NCI-H2196 treated with DMSO at 0.1 percent for 48 hours (cell line): Measurements from ENCODE around the gene DCLK1.
"Not testable (repeated sequence)": the region's sequence is repeated elsewhere in the genome, so short reads cannot be mapped to it uniquely, and the experiment has no call there.

Source experiments
- DNase-seq: peaks from one replicate; lab custom pipeline; 2025; ENCODE audit not compliant: unreplicated experiment; lab: John Stamatoyannopoulos, UW

Gene DCLK1

DNA sequence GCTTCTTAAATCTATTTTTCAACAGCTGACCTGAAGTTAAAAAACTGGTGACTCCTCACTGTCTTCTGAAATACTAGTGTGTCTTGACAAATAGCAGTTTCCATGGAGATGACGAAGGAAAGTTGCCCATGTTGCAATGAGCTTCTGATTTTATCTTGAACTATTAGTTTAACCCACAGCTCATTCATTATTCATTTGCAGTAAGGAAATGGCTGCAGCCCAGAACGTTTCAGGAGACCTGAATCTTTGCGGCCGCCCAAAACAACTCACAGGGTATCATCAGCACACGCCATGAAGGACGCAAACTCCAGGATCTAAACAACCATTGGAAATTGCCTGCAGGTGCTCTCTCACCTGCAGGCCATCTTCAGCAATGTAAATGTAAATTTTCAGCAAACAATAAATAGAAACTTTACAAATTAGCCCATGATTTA is 142.5 kb downstream of the DCLK1 start:
- no peak for DNase-seq

DNA sequence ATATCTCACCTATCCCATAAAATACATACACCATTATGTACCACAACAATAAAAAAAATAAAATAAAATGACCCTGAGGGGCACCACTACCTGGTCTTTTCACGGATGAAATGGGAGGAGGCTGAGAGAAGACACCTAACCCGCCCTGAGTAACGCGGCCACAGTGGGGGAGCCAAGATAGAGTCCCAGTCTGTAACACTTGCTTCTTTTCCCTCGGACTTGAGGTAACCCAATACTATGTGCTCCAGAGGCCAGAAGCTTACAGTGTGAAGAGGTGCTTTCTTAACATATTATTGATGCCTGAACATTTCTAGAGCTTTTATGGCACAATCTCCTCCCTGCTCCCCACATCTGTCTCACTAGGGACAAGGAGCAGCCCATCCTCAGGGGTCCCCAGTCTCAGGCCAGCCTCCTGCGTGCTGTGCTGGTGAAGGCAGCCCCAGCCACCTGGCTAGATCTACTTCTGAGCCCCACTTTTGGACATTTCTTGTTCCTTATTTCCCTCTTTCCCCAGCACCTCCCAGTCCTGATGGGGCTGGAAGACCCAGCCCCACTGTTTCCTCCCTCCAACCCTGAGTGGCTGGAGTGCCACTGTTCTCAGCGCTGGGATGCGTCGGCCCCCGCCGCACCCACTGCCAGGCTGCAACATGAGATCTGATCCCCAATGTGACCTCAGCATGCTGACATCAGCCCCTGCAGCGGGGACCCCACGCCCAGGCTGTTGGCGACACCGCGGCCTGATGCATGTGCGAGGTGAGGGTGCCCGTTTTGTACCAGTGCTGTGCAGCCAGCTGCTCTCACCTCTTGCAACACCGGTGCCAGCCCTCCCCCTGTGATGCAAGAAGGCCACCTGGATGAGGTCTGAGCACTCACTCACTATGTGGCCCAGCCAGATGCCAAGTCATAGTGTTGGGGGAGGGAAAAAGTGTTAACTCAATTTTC is 143.3 kb downstream of the DCLK1 start:
- DNase-seq = no peak

DNA sequence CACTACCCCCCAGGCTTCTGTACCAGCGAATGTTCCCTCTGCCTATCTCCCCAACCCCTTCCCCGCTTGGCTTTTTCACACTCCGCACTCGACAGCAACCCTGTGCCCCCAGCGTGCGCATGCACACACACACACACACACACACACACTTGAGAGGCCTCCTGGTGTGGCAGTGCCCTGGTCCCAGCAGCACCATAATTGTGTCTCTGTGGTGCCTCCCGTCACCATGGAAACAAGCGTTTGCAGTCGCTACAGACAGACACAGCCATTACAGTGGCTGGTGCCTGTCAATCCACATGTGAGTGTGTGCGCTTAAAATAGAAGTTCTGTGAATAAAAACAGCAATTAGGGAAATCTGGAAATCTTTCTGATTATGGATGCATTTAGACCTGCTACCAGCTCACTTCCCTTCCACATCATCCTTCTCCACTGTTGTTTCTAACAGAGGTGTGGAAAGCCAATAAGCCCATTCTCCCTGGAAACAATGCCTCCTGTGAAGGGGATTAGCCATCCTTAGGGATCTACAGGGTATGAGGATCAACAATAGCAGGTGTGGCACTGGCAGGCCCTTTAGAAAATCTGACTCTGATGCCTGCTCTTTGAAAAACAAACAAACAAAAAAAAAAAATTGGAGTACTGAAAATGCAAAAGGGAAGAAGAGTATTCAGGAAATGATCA is 146.3 kb downstream of the DCLK1 start:
- DNase-seq = no peak

DNA sequence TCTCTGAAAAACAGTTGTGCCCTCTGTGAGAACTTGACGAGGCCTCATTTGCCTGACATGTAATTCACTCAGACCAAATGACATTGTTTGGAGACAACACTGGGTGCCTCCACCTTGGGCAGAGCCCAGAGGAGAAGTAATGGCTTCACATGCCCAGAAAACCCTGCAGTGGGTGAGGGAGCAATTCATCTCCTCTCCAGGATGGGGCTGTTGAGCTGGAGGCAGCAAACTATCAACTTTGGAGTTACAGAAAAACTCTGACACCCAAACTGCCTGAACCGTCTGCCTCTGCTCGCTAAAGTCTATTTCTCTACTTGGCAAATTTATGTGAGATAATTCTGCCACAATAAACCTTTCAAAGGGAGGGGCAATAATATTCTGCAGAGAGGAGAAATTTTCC is 146.9 kb downstream of the DCLK1 start:
- no peak for DNase-seq

DNA sequence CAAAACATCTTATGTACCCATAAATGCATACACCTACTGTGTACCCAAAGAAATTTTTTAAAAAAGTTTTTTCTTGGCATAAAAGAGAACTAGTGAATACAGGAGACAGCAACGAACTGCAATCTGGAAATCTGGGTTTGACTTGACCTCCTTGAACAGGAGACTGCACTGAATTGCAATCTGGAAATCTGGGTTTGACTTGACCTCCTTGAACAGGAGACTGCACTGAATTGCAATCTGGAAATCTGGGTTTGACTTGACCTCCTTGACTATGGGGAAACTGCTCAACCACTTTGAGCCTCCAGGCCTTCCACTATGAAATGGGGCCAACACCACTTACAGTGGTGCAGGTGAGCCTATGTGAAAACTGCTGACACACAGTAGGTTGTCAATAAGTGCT is 147.5 kb downstream of the DCLK1 start:
- DNase-seq = not testable (repeated sequence)

DNA sequence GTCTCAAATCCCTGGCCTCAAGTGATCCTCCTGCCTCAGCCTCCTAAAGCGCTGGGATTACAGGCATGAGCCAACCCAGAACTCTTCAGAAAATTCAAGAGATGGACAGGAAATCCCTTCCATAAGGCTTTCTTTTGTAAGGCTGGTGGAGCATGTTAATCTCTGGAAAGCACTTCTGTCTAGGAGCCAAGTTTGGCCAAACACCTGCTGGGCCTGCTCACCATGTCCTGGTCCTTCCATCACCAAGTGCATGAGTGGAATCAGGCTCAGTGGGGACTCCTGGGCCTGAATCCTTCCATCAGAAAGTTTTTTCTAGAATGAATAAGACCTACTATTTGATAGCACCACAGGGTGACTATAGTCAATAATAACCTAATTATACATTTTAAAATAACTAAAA is 148.0 kb downstream of the DCLK1 start:
- no peak for DNase-seq

DNA sequence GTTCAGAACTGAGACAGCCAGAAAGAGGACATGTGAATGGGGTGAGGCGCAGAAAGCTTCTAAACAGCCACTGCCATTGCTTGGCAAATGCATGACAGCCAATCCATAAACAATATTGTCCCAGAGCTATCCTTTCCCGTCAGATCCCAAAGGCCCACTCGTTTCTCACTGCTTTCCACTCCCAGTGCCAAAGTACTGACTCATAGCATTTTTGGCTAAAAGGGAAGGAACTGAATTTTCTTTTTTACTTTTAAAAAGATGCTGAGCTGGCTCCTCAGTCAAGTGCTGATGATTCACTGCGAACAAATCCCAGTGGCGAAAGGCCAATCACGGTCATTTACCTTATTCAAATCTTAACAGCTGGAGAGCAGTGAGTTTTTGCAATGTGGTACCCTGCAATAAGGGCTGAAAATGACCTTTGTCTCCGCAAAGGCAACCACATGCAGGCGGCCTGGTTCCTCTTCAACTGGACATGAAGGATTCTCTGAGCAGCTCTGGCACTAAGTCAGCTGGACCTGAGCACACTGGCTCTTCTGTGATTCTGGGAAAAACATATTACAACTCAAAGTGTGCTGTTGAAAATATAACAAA is 151.7 kb downstream of the DCLK1 start:
- DNase-seq = no peak

DNA sequence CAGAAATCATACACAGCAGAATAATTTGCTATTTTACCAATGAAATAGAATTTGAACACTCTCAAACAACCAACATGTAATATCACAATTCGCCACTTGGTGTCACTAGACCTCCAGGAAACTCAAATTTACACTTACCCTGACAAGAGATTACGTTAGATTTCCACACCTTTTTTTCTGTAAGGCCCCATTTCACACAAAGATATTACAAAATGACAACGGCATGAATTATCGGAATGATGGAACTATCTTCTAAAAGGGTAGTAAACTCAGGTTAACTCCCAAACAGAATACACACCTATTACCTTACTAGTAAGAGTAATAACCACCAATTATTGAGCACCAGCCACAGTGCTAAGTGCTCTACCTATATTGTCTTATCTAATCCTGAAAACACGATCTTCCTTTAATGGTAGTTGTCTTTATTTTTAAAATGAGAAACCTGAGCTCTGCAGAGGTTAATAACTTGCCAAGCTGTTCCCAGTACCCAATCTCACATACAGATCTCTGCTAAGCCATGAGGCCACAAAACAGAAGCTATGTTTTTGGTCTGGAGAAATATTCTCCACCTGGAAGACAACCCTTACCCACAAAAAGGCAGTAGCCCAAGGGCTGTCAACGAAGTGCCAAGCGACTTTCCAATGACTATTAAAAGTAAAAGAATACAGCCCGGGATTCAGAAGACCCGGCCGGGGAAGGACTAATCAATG is 152.4 kb downstream of the DCLK1 start:
- DNase-seq = peak; percentile 12

DNA sequence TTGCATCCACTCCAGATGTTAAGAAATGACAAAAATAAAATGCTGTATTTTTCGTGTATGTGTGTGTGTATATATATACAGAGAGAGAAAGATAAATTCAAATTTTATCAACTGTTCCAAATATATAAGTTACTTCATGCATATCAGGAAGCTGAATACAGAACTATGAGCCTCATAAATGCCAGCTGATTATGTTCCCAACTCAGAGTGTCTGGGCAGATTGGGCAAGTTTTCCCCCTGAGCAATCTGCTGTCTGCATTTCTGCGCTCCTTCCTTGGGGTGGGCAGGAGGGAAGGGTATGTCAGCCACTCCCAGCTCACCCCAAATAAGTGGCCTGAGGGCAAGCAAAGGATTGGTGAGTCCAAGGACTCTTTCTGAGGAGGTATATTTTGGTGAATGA is 154.1 kb downstream of the DCLK1 start:
- DNase-seq = no peak

DNA sequence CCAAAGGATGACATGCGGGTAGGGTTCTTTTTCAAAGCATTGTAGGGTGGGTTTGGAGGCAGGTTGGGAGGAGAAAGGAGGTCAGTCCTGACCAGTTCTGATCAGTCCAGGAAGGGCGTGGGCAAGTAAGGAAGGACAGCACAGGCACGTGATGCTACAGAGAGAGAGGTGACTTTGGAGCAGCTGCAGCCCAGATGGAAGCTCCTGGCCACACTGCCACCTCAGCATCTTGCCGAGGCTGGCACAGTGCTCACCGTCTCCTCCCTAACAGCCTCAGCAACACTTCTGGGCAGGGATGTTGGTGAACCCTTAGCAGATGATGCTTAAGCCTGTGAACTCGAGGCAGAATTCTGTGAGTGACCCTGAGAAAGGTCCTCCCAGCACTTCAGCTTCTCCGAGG is 155.1 kb downstream of the DCLK1 start:
- DNase-seq = no peak

DNA sequence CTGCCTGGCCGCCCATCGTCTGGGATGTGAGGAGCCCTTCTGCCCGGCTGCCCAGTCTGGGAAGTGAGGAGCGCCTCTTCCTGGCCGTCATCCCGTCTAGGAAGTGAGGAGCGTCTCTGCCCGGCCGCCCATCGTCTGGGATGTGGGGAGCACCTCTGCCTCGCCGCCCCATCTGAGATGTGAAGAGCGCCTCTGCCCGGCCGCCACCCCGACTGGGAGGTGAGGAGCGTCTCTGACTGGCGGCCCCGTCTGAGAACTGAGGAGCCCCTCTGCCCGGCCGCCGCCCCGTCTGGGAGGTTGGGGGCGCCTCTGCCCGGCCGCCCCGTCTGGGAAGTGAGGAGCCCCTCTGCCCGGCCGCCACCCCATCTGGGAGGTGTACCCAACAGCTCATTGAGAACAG is 164.2 kb downstream of the DCLK1 start:
- not testable (repeated sequence) for DNase-seq

DNA sequence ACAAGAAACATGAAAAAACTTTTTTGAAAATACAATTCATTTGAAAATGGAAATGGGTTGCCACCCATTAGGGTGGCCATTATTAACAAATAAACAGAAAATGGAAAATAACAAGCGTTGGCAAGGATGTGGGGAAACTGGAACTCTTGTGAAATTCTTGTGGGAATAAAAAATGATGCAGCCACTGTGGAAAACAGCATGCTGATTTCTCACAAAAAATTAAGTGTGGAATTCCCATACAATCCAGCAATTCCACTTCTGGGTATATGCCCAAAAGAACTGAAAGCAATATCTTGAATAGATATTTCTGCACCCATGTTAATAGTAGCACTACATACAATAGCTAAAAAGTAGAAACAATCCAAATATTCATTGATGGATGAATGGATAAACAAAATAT is 165.2 kb downstream of the DCLK1 start:
- DNase-seq = no peak

DNA sequence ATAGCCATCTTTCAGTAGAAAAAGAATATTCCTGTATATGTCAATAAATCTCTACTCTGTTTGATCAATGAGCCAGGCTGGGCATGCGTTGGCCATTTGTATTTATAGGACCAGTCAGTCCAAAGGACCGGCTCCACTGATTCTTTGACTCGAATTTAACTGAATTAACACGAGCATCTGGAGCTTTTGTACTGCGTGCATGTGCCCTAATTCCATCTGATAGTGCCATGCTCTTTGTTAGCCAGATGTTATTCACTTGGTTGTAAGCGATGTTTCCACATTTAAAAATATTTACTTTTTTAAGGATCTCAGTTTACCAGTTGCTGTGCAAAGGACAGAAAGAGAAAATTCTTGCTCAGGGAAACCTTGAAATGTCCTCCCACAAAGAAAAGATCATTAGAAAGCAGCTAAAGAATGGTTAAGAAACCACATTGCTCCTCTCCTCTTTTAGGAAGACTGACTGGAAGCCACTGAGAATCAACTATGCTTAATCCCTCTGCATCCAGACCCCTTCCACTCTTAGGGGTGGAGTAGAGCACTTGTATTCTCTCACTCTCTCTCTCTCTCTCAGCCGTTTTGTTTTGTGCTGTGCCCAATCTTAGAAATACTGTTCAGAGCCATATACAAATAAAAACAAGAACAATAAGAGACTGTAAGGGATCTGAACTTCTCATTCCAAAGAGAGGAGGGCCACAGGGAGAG is 165.8 kb downstream of the DCLK1 start:
- no peak for DNase-seq

DNA sequence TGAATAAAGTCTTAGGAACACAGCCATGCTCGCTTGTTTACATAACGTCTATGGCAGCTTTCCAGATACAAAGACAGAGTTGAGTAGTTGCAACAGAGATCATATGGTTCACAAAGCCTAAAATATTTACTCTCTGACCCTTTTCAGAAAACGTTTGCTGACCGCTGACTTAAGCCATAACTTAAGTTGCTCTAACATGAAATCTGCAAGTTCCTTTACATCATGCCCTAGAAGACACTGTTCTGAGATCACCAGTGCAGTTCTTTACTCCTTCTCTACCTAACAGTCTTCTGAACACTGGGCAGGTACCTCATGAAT is 166.4 kb downstream of the DCLK1 start:
- no peak for DNase-seq

DNA sequence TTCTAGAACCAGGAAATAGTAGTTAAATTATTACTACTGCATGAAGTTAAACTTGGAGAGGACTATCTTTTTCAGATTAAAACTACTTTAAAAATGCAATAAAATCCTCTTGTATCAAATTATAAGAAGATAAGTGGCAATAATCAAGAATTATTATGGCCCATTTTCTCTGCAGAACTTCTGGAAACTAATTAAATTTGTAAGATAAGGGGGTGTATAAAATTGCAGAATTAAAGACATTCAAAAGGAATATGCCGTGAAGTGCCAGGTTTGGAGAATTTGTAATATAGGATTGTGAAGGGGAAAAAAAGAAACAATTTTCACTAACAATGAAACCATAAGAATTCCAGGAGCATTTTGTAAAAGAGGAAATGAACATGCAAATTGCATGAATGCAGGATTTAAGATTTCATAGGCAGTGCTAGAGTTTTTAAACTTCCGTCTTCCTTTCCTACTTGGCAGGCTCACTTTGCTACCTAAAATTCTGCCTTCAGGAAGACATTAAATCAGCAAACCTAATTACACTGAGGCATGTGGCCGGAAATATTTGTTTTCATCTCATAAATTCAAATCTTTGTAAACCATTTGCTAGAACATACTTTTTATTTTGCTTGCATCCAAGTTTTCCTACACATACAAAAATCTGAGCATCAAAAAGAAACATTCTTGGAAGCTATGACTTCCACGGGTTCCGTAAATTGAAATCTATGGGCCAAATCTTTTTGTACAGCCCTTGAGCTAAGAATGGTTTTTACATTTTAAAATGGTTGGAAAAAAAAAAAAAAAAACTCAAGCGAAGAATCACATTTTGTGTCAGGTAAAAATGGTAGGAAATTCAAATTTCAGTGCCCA is 166.9 kb downstream of the DCLK1 start:
- no peak for DNase-seq

DNA sequence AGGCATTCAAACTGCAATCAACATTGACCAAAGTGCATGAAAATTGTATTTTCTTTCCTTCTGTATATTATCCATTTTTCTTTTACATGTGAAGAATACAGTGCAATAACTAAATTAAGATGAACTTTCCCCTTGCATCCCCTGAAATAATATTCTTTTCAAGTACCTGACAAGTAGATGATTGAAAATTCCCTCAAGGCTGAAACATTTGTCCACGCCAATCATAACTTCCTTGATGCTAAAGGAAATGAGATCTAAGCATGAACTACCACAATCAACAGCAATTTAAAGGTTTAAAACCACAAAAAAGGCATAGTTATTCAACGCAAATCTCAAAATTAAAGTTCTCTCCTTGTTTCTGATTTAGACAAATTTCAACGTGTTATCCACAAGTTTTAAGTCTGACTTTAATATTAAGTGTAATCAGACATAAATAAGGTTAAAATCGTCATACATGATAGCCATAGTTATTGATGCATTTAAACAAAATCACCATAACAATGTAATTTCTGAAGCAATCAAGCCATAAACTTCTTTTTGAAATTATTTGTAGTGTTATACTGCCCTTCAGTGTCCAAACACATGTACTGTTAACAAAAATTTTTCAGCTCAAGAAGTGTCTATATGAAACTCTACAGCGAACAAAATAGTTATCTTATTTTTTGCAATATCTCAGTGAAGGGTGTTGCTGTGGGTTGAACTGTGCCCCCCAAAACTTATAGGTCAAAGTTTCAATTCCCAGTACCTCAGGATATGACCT is 169.5 kb downstream of the DCLK1 start:
- DNase-seq = no peak

DNA sequence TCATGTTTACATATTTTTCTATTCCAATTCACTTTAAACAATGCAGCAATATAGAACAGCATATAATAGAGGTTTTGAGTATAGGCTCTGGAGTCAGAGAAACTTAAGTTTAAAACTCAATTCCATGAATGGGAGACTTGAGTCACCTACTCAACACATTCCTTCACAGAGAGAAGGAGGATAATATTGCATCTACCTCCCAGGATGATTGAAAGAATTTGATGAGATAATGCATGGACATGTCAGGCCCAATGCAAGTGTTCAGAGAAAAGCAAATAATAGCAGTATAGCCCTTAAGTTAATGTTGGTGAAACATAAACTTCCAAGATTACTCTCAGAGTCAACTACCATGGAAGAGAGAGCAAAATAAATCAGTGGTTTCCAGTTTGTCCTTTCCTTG is 170.2 kb downstream of the DCLK1 start:
- DNase-seq = no peak

DNA sequence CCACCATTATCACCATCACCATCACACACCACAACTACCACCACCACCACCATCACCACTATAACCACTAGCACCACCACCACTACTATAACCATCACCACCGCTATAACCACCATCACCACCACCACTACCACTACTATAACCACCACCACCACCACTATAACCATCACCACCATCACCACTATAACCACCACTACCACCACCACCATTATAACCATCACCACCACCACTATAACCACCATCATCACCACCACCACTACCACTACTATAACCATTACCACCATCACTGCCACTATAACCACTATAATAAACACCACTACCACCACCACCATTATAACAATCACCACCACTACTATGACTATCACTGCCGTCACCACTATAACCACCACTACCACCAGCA is 173.2 kb downstream of the DCLK1 start:
- no peak for DNase-seq

DNA sequence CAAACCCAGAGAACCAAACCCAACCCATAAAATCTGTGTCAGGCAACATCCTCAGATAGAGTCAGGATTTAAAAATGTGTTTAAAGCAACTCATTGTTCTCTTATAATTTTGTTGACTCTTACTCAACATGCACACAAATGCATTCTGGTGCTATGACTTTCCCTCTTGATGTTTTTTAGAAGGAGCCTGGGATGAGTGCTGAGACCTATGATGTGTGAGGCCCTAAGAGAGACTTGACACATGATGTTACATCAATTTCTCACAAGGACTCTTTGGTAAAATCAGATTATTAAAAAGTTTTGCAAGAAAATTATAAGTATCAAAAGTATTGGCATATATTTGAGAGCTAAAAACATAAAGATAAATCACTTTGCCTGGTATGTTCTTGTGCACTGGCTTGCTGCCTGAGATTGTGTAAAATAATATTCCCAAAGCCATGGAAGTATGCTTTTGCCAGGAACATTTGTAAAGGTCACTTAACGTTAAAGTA is 173.9 kb downstream of the DCLK1 start:
- DNase-seq = no peak
